OCI-LY3 (cell line): Measurements from ENCODE around the gene RHBDD1.

Experiments
- CTCF ChIP-seq: fragments of 200-600, 300-600 bp; sonication (generic); IDR thresholded peaks from 2 replicates; pipeline ENCODE4 v1.5.1; 2014; ENCODE audit warnings: antibody characterized with exemption, low read length, low read depth
- EZH2phosphoT487 ChIP-seq: fragments of 200-600 bp; shearing (Covaris generic); IDR thresholded peaks from 2 replicates; pipeline ENCODE4 v1.6.1; 2018; ENCODE audit warnings: antibody characterized with exemption, mixed run types, low read depth

- TF ChIP-seq CTCF (no peak), EZH2phosphoT487 (no peak)
Observed at GRCh38 chr2:226891780-226892590, 56.1 kb downstream of the RHBDD1 start.
